Measurements from ENCODE around the gene TSPAN7.

TSPAN7 gene

DNA sequence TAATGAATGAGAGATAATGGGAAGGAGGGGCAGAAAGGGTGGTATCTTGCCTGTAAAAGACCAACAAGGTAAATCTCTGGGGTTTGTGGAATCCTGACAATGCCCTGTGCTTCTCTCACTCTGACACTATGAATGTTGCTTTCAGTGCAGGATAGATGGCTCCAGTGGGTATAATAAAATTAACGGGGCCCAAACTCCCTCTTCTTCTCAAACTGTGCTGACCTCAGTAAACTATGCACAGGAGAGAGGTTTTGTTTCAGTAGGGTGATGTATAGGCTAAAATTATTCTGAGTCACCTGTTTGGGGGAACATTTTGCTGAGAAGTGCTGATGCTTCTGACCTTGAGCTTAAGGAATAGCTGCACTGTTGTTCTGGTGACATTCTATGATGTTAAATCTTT lies 82.6 kb downstream of the TSPAN7 start:
- DNase-seq (ENCODE audit: low read depth in 2 of 2, low spot score in 1 of 2) = no peak

DNA sequence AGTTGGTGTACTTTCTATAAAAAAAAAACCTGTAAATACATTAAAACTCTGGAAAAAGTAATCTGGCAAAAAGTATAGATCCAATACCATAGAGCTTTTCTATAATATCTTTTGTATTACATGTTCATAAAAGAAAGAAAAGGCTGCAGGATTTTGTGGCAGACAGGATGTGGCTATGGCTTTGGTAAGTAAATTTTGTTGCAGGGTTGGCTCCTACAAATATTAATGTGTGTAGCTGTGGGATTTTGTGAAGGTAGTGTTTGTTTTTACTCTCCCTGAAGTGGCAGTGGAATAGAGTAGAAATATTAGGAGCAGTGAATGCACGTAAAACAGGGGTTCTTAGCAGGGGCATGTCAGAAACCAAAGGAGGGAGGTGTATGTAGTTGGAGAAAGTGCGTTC lies 84.8 kb downstream of the TSPAN7 start:
- DNase-seq (ENCODE audit: low read depth in 2 of 2, low spot score in 1 of 2) = no peak

DNA sequence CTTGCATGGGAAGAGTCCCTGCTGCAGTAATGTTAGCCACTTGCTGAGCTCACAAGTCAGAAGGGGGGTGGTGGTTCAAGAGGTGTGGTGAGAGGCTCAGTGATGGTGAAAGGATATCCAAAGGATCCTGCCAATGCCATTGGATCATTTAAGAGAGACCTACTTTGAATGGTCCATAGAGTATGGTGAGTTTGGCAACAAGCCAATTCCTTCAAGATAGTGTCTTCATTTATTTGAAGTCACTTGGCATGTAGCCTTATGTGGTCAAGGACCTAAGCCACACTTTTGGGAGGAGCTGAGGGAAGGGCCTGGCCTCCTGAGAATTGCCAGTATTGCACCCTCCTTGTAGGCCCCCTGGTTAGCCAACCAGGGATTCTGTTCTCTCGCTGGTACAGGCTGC lies 87.9 kb downstream of the TSPAN7 start:
- no peak for DNase-seq (ENCODE audit: low read depth in 2 of 2, low spot score in 1 of 2)

DNA sequence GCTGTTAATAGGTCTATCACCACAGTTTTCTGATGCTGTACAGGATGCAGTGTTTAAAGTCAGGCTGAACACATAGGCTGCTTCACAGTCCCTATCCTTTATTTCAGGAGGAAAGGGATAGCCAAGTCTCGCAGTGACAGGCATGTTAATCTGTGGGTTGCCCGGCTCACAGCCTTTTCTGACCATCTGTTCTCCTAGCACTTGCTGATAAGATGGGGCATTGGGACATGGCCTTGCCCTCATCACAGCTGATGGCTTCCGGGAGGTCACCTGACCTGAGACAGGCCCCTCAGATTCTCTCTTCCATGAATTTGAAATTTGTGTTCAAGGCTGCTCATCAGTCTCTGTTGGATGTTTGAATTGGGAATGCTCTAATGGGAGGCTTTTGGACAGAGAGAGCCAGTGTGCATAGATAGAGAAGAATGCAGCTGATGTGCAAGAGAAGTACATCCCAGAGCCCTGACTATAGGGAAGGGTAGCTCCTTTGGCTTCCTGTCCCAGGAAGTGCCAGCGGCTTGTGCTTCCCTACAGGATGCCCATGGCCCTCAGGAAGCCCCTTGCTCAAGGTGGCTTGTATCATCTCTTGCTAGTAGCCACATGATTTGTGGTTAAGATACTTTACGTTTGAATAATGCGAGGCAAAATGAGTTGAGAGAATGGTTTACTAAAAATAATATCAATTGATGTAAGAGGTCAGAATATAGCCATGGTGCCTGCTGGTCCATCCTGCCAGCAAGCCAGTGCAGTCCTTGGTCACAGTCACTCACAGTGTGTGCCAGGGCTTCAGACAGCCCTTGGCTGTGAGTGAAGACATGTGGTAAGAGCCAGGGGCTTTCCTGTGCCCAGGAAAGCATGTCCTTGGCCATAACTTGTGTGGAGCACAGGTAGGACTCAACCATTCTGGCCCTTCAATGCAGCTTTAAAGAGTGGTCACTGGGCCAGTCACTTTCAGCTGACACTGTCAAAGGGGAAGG lies 88.6 kb downstream of the TSPAN7 start:
- DNase-seq (ENCODE audit: low read depth in 2 of 2, low spot score in 1 of 2) = no peak

DNA sequence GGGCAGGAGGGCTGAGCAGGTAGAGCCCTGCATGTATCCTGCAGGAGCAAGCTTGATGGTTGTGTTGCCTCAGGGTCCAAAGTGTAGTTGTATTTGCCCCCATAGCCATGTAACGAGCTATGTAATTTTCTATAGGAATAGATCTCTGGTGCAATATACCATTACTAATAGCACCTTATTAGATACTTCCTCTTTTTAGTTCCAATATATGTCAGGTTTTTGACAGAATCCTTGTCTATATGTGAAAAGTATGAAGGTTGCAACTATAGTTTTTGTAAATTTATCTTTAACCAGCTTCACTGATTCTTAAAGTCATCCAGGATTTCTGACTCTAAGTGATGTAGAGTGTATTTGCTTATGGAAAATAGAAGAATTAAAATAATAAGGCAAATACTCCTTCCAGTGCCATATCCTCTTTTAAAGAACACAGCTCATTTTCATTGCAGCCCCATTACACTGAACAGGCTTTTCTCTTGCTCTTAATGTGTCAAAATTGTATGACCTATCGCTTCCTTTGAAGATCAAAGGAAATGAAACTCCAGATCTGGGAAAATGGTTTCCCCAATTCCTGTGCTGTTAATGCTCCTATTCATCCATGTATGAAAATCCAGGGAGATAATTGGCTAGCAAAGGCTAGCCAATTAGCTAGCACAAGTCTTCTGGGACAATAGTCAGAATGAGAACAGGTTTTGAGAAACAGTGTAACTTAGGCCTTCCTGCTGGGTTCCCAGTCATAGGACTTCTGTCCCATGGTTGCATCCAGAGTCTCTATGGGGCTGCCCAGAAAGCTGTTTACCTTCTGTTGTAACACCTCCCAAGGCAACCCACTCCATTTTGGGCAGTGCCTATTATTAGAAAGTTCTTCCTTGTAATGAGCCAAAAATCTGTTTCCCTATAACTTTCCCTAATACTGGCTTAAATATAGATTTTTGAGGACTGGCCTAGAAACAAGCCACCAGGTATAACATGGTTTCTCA lies 90.6 kb downstream of the TSPAN7 start:
- DNase-seq (ENCODE audit: low read depth in 2 of 2, low spot score in 1 of 2) = no peak

DNA sequence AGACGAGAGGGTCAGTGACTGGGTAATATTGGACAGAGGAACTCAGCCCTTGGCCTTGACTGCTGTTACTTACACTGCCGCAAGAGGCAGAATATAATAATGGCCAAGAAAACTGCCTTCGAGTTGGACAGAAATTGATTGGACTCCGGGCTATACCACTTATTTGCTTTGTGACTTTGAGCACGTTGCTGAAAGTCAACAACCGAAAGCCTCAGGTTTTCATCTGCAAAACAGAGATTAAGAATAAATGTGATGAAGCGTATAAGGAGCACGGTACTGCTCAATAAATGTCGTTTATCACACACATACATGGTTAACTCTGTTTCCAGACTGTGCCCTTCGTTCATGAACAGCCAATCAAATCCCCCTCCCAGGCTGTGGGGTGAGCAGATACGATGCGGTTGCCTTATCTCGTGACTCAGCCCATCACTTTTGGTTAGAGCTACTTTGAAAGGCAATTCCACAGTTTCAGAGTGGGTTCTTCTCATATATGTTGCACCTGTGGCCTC lies 91.6 kb downstream of the TSPAN7 start:
- no peak for DNase-seq (ENCODE audit: low read depth in 2 of 2, low spot score in 1 of 2)

DNA sequence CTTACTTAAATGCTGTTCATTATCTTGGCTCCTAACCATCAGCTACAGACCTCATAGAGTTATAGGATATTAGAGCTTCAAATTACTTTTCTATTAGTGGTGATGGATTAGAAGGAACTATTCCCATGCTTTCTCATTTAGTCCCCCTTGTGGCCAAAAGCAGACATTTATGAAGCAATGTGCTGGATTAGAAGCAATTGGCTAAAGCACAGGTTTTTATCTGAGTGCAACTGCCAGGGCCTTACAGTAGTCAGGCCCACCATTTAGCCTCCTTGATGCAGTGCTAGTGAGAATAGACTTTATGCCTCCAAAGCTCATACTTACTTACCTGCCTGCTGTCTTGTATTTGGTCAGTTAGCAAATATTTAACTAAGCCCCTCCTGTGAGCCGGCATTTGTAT lies 93.0 kb downstream of the TSPAN7 start:
- DNase-seq (ENCODE audit: low read depth in 2 of 2, low spot score in 1 of 2) = no peak

DNA sequence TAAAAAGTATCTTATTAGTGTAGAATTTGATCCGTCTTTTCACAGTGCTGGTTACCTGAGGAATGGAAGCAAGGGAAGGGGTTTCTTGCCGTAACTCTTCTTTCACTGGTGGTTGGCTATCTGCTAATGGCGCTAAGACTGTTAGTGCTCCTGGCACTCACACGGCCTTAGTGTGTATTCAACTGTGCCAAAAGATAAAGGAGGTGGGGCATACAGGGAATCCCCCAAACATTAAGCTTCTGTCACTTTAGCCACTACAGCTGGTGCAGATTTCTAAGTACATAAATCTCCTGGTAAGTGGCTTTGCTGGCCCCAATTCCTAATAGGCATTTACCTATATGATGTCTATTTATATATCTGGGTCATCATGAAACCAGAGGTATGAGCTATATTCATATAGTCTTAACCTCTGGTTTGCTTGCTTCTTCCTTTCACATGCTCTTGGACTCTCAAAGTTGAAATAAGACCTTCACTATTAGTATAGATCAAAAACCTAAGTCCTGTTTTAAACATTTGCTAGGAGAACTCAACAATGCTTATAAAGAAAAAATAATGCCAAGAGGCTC lies 95.1 kb downstream of the TSPAN7 start:
- DNase-seq (ENCODE audit: low read depth in 2 of 2, low spot score in 1 of 2) = no peak

DNA sequence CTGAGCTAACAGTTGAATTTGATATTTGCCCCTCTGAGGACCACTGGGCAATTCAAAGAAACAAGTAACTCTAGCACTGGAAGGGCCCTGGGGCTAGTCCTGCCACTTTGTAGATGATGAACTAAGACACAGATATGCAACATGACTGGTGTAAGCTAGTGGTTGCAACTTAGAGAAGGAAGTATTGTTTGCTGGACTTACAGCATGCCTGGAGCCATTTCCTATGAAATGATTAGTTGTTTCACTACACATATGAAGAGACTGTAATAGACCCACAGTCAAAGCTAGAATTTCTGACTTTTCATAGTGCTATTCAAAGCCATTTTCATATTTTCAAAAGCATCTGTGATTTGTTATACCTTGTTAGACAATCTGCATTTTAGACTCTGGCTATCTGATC lies 96.2 kb downstream of the TSPAN7 start:
- DNase-seq (ENCODE audit: low read depth in 2 of 2, low spot score in 1 of 2) = no peak

DNA sequence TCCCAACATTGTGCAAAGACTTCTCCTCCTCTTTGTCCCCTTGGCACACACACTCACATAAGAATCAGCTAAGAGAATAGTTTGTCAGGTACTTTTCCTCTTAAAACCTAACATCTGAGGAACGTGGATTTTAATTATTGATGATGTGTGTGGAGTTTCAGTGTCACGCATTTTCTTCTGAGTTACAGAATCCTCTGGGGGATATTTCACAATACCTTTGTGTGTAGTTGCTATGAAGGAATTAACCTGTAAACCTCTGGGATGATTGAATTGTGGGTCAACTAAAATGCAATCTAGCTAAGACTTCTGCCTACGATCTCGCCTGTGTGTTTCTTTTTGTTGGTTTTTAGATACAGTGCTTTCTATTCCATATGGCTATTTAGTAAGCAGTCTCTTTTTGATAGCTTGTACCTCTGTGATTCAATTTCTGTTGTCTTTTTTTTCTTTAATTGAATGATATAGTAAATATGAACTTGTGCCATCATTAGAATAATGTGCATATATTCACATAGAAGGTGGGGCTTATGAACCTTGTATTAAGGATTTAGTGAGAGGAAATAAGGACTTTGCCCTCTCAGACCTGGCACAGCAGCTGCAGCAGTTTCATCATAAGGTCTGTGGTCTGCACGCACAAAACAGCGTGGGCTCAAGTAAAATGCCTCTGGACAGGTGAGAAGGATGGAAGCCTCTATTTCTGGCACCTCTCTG lies 99.2 kb downstream of the TSPAN7 start:
- DNase-seq (ENCODE audit: low read depth in 2 of 2, low spot score in 1 of 2) = no peak

DNA sequence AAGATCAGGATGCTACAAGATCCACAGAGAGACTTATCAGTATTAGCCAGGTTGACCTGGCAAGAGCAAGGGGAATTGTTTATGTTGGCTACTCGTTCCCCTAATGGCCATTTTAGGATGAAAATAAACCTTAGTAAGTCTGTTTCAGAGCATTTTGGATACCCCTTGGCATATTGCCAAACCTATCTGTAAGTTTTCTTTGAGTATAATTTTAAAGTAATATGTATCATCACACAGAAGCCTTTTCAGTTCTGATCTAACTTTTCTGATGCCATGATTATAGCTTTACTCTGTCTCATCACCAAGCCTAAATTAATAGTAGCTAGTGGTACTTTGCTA lies 99.7 kb downstream of the TSPAN7 start:
- no peak for DNase-seq (ENCODE audit: low read depth in 2 of 2, low spot score in 1 of 2)

DNA sequence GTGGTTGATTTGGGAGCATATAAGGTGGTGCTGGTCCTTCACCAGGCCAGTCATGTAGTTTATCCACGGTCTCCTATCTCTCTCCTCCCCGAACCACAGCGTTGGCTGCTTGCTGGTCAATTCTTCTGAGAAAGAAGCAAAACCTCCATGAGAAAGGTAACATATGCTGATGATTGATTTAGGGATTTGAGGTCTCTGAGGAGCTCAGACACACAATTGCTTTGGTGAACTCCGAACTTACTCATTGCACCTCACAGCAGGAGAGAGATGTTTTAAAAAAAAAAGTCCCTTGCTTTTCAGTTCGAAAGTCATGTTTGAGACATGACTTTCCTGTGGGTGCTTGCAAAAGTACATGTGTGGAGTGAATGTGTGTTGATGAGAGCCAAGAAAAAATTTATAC lies 100.2 kb downstream of the TSPAN7 start:
- no peak for DNase-seq (ENCODE audit: low read depth in 2 of 2, low spot score in 1 of 2)

DNA sequence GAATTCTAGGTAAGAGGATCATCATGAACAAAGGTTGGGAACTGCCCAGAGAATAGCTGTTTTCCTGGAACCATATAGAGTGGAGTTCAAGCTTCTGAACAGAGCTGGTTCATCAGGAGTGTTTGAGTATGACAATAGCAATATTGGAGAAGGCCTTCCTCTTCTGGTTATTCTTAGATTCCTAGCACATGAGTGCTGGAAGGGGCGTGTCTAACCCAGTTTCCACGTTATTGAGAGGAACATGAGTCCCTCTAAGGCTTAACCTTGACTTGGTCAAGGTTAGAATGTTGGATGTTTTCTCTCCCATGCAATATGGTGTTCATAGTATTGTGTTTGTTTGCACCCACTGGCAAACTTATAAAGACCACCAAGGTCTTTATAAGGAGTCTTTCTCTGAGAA lies 101.3 kb downstream of the TSPAN7 start:
- no peak for DNase-seq (ENCODE audit: low read depth in 2 of 2, low spot score in 1 of 2)

DNA sequence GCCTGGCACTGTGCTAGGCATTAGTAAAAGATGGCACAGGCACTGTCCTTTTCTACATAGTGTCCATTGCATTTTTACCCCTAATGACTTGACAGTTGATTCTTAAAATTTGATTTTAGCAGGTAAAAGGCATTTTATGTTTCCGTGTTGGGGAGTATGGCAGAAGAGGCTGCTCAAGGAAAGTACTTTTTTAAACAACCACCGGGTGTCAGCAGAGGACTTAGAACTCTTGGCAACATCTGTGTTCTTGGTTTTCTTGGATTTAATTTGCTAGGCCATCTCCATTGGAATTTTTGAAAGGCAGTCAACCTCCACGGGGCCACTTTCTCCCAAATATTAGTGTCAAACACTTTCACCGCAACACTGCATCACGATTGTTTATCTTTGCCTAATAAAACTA lies 102.9 kb downstream of the TSPAN7 start:
- DNase-seq (ENCODE audit: low read depth in 2 of 2, low spot score in 1 of 2) = no peak

DNA sequence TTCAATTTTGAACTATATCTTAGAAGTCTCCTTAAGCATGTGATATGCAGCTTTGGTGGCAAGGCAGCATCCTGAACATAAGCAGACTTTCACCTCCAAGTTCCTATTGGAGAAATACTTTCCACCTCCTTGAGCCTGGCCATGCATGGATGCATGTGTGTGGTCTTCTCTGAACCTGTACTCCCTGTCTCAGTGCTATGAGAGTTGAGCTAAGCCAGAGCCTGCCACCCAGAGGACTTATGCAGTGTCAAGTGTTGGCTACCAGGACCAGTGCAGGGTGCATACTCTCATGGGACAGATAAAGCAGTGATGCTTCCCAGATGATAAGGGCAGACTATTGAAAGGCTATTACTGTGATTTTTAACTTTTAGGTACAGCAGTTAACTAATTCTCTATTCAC lies 105.6 kb downstream of the TSPAN7 start:
- no peak for DNase-seq (ENCODE audit: low read depth in 2 of 2, low spot score in 1 of 2)

DNA sequence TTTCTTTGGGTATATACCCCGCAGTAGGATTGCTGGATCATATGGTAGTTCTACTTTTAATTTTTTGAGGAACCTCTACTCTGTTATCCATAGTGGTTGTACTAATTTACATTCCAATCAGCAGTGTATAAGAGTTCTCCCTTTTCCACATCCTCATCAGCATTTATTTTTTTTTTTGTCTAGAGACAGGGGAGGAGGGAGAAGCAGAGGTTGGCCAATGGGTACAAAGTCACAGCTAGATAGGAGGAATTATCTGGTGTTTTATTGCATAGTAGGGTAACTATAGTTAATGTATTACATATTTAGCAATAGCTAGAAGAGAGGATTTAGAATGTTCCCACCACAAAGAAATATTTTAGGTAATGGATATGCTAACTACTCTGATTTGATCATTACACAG lies 107.4 kb downstream of the TSPAN7 start:
- no peak for DNase-seq (ENCODE audit: low read depth in 2 of 2, low spot score in 1 of 2)

DNA sequence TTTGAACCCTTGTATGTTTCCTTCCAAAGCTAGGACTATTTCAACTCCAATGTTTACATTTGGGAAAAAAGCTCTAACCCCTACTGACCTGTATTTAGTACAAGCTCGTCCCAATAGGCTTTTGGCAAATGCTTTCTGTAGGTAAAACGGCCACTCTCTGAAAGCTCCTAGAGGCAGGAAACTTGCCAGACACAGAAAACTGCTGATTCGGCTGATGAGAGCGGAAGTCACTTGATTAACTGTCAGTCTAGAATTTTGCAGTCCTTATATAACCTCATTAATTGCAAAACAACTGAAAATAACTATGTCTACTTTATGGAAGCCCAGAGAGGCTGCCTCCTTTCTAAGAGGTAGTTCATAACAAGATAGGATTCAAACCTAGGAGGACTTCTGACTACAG lies 108.1 kb downstream of the TSPAN7 start:
- no peak for DNase-seq (ENCODE audit: low read depth in 2 of 2, low spot score in 1 of 2)

DNA sequence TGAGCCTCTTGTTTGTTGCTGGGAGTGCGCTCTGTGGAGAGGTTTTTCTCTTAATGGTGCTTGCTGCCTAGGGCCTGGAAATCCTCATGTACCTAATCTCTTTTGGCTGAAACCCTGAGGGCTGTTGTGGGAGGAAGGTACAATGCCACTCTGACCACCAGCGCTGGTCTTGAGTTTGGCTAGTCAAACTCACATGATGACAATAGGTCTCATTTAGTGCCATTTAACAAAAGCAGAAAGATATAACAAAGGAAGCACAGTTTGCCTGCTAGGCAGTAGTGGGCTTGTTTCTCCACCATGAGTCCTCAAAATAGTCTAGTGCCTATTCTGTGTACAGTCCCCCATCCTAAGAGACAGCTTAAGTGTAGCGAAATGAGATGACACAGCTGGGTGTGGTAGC lies 111.3 kb downstream of the TSPAN7 start:
- DNase-seq (ENCODE audit: low read depth in 2 of 2, low spot score in 1 of 2) = no peak

DNA sequence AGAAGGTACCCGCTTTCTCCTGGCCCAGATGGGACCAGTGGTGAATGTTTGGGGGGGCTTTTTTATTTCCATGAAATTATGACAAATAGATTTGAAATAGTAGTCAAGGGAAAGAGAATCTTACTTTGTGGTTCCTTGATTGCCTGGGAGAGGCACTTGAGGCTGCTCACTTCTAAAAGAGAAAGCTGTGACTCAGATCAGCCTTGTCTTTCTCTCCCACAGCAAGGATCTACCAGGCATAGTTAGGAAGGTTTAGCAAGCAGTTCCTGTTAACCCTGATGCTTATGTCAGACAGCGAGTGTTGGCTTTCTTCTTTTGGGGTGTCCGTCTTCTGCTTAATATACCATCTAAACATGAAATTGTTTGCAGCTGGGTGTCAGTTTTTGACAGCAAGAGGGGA lies 114.5 kb downstream of the TSPAN7 start:
- DNase-seq (ENCODE audit: low read depth in 2 of 2, low spot score in 1 of 2) = no peak

DNA sequence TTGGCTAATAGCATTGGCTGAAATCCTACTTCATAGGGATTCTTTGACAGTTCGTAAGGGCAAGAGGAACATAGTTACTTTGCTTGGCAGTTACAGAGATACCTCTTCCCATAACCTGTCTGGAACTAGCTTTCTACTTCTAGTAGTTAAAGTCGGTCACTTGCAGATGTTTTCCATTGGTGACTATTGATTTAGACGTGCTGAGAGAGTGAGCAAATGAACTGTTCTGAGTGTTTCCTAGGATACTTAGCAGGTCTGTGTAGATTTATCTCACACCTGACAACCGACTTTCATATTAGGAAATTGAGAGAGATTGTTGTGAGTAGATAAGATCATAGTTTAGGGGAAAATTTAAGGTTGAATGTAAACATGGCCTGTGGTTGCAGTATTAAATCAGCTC lies 116.8 kb downstream of the TSPAN7 start:
- DNase-seq (ENCODE audit: low read depth in 2 of 2, low spot score in 1 of 2) = no peak

DNA sequence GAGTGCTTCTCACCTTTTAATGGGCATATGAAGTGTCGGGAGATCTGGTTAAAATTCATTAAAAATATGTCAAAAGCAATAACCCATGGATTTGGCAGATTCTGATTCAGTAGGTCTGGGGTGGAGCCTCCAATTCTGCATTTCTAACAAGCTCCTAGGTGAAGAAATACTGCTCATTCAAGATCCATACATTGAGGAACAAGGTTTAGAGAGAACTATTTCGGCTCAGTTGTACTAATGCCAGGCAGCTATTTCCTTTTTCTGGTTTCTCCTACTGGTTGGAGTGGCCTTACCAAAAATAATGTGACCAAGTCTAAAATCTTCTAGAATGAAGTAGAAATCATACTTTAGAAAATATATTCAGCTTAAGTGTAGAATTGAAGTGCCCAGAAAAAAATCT lies 117.5 kb downstream of the TSPAN7 start:
- no peak for DNase-seq (ENCODE audit: low read depth in 2 of 2, low spot score in 1 of 2)
